GM18505 (cell line): ENCODE results near the gene NR6A1.

Experiments
- ATAC-seq: cut with Tn5 transposase; IDR thresholded peaks from one replicate; pipeline ENCODE4 v1.9.1; 2021; ENCODE audit not compliant: unreplicated experiment
- POLR2A ChIP-seq: IDR thresholded peaks from 4 replicates; pipeline ENCODE4 v1.6.1; 2011; ENCODE audit warnings: borderline replicate concordance; ENCODE audit not compliant: insufficient read depth, insufficient read length; ENCODE audit errors: extremely low read depth

NR6A1 gene

GRCh38 chr9:124683043-124683442 is 88.1 kb downstream of the NR6A1 start:
- no peak for TF ChIP-seq POLR2A
- ATAC-seq = no peak

- ATAC-seq = no peak
- TF ChIP-seq POLR2A = no peak
Observed at GRCh38 chr9:124680714-124681390, 90.3 kb downstream of the NR6A1 start.

GRCh38 chr9:124680049-124680448 is 91.1 kb downstream of the NR6A1 start:
- ATAC-seq = no peak
- no peak for TF ChIP-seq POLR2A

DNA sequence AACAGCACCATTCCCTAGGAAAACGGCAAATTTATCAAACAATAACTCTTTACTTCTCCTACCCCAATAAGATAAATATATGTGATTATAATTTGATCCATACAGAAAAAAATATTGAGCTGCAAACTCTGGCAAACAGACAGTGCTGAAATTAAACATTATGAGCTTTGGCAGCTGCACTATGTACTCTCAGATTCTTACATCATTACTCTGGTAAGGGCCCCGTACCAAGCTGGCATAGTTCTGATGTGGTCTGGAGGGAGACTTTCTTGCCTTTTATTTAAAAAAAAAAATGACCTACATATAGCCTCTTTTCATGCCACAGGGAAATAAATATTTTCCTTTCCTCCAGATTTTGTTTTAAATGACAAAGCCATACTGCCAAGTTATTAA is 95.0 kb downstream of the NR6A1 start:
- TF ChIP-seq POLR2A = no peak
- no peak for ATAC-seq

- ATAC-seq = no peak
- TF ChIP-seq POLR2A = no peak
Observed at GRCh38 chr9:124675261-124676158, 95.6 kb downstream of the NR6A1 start.

- TF ChIP-seq POLR2A = no peak
- no peak for ATAC-seq
Observed at GRCh38 chr9:124674651-124675050, 96.5 kb downstream of the NR6A1 start.

GRCh38 chr9:124673063-124673462 is 98.0 kb downstream of the NR6A1 start:
- TF ChIP-seq POLR2A = no peak

GRCh38 chr9:124671861-124672260 is 99.2 kb downstream of the NR6A1 start:
- TF ChIP-seq POLR2A = no peak
- no peak for ATAC-seq

More at GRCh38 chr9:124673063-124673462, 98.0 kb downstream of the NR6A1 start:
- ATAC-seq = no peak

GRCh38 chr9:124666642-124667041 is 104.5 kb downstream of the NR6A1 start:
- ATAC-seq = no peak
- no peak for TF ChIP-seq POLR2A

- ATAC-seq = no peak
- no peak for TF ChIP-seq POLR2A
Observed at GRCh38 chr9:124665391-124666058, 105.6 kb downstream of the NR6A1 start.

DNA sequence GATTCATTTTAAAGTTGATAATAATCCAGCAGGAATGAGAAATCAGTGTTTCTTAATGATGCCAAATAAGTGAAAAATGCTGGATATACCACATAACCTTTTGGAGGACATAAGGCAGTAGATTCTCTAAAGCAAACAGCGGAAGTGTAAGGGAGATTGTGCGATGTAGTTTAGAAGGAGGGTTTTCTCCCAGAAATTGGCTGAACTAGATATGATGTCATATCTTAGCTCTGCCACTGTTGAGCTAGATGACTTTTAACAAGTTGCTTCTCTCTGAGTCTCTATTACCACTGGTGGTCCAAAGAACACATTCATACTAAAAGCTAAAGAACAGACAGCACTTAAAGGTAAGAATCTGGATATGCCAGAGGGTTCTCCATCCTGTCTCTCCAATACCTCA is 107.0 kb downstream of the NR6A1 start:
- no peak for ATAC-seq
- no peak for TF ChIP-seq POLR2A

DNA sequence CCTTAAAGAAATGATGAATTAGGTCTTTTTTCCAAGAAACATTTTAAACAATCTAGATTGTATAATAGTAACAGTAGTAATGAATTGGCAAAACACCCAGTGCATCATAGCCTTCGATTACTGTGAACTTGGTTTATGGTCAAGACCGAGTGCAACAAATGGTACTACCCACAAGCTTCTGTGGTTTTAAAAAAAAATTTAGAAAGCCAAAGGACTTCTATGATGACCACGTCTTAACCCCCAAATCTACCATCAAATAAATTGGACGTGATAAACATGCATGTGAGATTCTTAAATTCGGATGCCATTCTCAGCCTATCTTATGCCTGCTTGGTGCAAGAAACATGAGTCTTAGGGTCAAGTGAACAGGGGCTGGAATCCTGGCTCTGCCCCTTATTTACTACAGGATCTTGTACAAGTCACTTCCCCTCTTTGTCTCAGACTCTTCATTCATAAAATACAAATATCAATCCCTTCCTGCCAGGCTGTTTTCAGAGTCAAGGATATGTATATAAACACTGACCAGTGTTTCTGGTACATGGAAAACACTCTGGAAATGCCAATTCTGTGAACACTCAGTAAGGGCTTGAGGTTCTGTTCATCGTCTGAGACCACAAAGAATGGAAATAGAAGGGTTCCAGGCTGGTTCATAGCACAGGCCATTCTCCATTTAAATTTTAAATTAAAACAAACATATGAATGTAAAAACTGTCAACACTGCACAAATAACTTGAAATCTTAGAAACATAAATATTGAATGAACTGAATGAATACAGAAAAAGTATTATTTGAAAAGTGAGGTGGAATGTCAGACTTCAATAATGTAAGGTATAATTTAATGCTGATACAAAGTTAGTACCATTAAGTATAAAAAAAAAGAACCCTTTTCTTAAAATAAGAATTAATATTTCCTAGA is 107.8 kb downstream of the NR6A1 start:
- ATAC-seq = no peak
- no peak for TF ChIP-seq POLR2A

DNA sequence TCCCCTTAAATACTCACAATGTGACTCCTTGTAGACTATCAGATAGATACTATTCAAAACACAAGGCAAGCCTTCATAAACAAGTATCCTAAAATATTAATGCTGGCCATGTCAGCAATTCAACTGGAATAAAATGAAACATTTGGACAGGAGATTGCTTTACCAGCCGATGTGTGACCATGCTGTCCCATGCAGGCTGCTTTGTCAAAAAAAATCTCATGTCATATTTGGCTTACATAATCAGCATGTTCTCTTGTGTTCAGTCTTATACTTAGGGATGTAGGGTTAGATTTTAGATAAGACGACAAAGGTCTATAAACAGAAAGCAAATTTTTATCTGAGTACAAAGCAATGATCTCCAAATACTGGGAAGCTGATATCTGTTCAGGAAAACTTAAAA is 108.5 kb downstream of the NR6A1 start:
- no peak for ATAC-seq

GRCh38 chr9:124661271-124661670 is 109.8 kb downstream of the NR6A1 start:
- no peak for ATAC-seq
- TF ChIP-seq POLR2A = no peak

More for the DNA sequence above, 108.5 kb downstream of the NR6A1 start:
- no peak for TF ChIP-seq POLR2A
